ENCODE results near the gene CAPZB. TPM values are rescaled to one million over a fixed set of nuclear protein-coding genes. Genes with fewer than 3 reads are reported as not detected.

Gene CAPZB
- total RNA-seq, 3 donors from 2014 or later (not counting 1 experiment from before 2014, with no cell fraction given): 369 to 393 (median 375) TPM

- Mint-ChIP-seq H3K4me3 (no peak overlapping the region), H3K27ac (peak overlapping the region; percentile 97 to 98), H3K4me1 (peaks cover 71 to 77% of the 10 kb centered on the region in 2 donors), H3K36me3 (no peaks in the 10 kb centered on the region), H3K27me3 (ENCODE audit: low read depth in 2 of 2) (no peaks in the 10 kb centered on the region), H3K9me3 (no peaks in the 10 kb centered on the region)
- Histone ChIP-seq H3K9me3 (ENCODE audit: control insufficient read depth, insufficient read depth, low read length) (no peaks in the 10 kb centered on the region), H3K4me1 (ENCODE audit: control insufficient read depth, insufficient read depth, low read length) (peaks cover 74% of the 10 kb centered on the region), H3K36me3 (ENCODE audit: control insufficient read depth, insufficient read depth, low read length) (peaks cover 20% of the 10 kb centered on the region), H3K27ac (ENCODE audit: low read length) (peak overlapping the region; percentile 97), H3K27me3 (ENCODE audit: control insufficient read depth, insufficient read depth, low read length) (no peaks in the 10 kb centered on the region), H3K4me3 (ENCODE audit: low read length) (no peak overlapping the region)
- 94% methylated on average over 11 of the region's 11 CpGs for WGBS (ENCODE audit: insufficient coverage)
- DNase-seq: no peak
- TF ChIP-seq, protein P1, sequence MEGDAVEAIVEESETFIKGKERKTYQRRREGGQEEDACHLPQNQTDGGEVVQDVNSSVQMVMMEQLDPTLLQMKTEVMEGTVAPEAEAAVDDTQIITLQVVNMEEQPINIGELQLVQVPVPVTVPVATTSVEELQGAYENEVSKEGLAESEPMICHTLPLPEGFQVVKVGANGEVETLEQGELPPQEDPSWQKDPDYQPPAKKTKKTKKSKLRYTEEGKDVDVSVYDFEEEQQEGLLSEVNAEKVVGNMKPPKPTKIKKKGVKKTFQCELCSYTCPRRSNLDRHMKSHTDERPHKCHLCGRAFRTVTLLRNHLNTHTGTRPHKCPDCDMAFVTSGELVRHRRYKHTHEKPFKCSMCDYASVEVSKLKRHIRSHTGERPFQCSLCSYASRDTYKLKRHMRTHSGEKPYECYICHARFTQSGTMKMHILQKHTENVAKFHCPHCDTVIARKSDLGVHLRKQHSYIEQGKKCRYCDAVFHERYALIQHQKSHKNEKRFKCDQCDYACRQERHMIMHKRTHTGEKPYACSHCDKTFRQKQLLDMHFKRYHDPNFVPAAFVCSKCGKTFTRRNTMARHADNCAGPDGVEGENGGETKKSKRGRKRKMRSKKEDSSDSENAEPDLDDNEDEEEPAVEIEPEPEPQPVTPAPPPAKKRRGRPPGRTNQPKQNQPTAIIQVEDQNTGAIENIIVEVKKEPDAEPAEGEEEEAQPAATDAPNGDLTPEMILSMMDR (IDR thresholded peaks at IDR 0.05): no peak
- intact Hi-C loops (cut with micrococcal nuclease): loop anchor here (5.0 kb wide), 1 partner anchor 83 kb away; no protein-coding TSS in a partner anchor
- ATAC-seq: no peak
Observed at GRCh38 chr1:19475296-19475695, 10.0 kb downstream of the CAPZB start.

DNA sequence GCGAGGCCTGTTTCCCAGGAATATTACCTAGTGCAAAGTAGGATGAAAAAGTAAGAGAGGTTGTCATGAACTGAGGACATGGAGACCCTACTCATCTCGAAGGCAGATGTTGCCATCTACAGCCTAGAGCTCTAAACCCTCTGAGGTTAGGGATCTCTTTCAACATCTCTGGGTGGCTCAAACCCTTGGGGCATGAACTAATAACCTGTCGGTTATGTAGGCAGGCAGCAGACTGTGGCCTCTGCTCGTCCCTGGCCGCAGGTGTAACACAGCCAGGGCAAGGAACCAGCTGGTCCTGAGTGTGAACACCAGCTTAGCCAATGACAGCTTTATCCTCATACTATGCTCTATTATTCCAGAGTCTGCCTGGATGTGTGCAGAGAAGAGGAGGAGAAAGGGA, 13.2 kb downstream of the CAPZB start:
- WGBS (ENCODE audit: insufficient coverage): 70% methylated on average over 5 of the region's 5 CpGs
- intact Hi-C loops (cut with micrococcal nuclease): no loop called here
- no peak overlapping the region for H3K27ac ChIP-seq (ENCODE audit: low read length)
- no peaks in the 10 kb centered on the region for H3K27me3 Mint-ChIP-seq (ENCODE audit: low read depth in 2 of 2)
- ATAC-seq: no peak
- peaks cover 74% of the 10 kb centered on the region for H3K4me1 ChIP-seq (ENCODE audit: control insufficient read depth, insufficient read depth, low read length)
- no peaks in the 10 kb centered on the region for H3K27me3 ChIP-seq (ENCODE audit: control insufficient read depth, insufficient read depth, low read length)
- TF ChIP-seq, protein P1 (IDR thresholded peaks at IDR 0.05): no peak
- H3K27ac Mint-ChIP-seq: peak overlapping the region; percentile 53 to 54
- H3K36me3 Mint-ChIP-seq: no peaks in the 10 kb centered on the region
- H3K36me3 ChIP-seq (ENCODE audit: control insufficient read depth, insufficient read depth, low read length): peaks cover 21% of the 10 kb centered on the region
- H3K9me3 Mint-ChIP-seq: no peaks in the 10 kb centered on the region
- no peak for DNase-seq
- H3K4me3 ChIP-seq (ENCODE audit: low read length): no peak overlapping the region
- no peak overlapping the region for H3K4me3 Mint-ChIP-seq
- no peaks in the 10 kb centered on the region for H3K9me3 ChIP-seq (ENCODE audit: control insufficient read depth, insufficient read depth, low read length)
- H3K4me1 Mint-ChIP-seq: peaks cover 70 to 78% of the 10 kb centered on the region in 2 donors

DNA sequence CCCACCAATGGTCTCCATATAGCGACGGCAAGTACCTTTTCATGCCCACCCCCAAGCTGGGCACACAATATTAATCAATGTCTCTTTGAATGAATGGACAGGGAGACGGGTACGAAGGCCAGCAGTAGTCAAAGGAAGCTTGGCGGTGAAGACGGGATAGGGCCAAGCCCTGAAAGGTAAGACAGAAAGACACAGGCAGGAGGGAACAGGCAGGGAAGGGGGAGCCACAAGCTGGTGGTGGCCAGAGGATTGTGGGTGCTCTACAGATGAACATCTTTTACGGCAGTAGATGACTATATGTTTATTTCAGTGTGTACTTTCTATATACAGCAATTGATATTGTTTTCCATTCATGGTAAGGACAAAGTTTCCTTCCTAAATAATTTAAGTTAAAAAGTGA, 16.3 kb downstream of the CAPZB start:
- H3K4me3 Mint-ChIP-seq: peak overlapping the region; percentile 80
- H3K27me3 Mint-ChIP-seq (ENCODE audit: low read depth in 2 of 2): no peaks in the 10 kb centered on the region
- H3K4me1 Mint-ChIP-seq: peaks cover 63 to 69% of the 10 kb centered on the region in 2 donors
- Histone ChIP-seq H3K27ac (ENCODE audit: low read length) (peak overlapping the region; percentile 70), H3K4me1 (ENCODE audit: control insufficient read depth, insufficient read depth, low read length) (peaks cover 70% of the 10 kb centered on the region), H3K27me3 (ENCODE audit: control insufficient read depth, insufficient read depth, low read length) (no peaks in the 10 kb centered on the region), H3K36me3 (ENCODE audit: control insufficient read depth, insufficient read depth, low read length) (peaks cover 23% of the 10 kb centered on the region), H3K9me3 (ENCODE audit: control insufficient read depth, insufficient read depth, low read length) (no peaks in the 10 kb centered on the region), H3K4me3 (ENCODE audit: low read length) (peak overlapping the region; percentile 4)
- intact Hi-C loops (cut with micrococcal nuclease): no loop called here
- H3K36me3 Mint-ChIP-seq: no peaks in the 10 kb centered on the region
- no peaks in the 10 kb centered on the region for H3K9me3 Mint-ChIP-seq
- H3K27ac Mint-ChIP-seq: peak overlapping the region; percentile 90 to 91
- DNase-seq: peak in 1 of 2 donors; percentile 33
- WGBS (ENCODE audit: insufficient coverage): 88% methylated on average over 6 of the region's 7 CpGs
- no peak for ATAC-seq
- TF ChIP-seq, protein P1 (IDR thresholded peaks at IDR 0.05): no peak

DNA sequence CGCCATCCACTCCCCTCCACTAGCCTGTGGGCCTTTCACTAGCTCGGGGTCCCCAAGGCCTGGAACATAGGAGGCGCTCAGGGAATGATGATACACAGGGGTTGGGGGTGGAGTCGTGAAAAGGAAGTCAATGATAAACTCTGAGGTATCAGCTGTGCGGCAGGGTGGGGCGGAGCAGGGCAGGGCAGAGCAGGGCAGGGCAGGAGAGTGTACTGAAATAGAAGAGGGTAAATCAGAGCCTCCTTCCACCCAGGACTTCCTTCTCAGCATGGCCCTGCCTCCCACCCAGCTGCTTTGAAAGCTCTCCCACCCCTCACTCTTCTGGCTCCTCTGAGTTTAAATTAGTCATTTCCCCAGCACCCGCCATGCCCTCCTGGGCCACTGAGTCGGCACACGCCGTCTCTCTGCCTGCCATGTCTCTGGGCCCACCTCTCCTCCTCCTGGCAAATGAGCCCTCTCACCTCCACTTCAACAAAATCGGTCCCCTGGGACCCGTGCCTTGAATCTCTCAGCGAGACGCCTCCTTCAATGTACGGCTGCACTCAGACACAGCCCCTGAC, 16.9 kb downstream of the CAPZB start:
- peaks cover 68 to 74% of the 10 kb centered on the region in 2 donors for H3K4me1 Mint-ChIP-seq
- H3K4me3 Mint-ChIP-seq: peak overlapping the region; percentile 80
- WGBS (ENCODE audit: insufficient coverage): 49% methylated on average over 13 of the region's 15 CpGs
- Histone ChIP-seq H3K27me3 (ENCODE audit: control insufficient read depth, insufficient read depth, low read length) (no peaks in the 10 kb centered on the region), H3K4me1 (ENCODE audit: control insufficient read depth, insufficient read depth, low read length) (peaks cover 73% of the 10 kb centered on the region), H3K27ac (ENCODE audit: low read length) (peak overlapping the region; percentile 70), H3K9me3 (ENCODE audit: control insufficient read depth, insufficient read depth, low read length) (no peaks in the 10 kb centered on the region), H3K36me3 (ENCODE audit: control insufficient read depth, insufficient read depth, low read length) (peaks cover 23% of the 10 kb centered on the region), H3K4me3 (ENCODE audit: low read length) (peak overlapping the region; percentile 4)
- H3K27ac Mint-ChIP-seq: peak overlapping the region; percentile 90 to 91
- TF ChIP-seq, protein P1 (IDR thresholded peaks at IDR 0.05): no peak
- intact Hi-C loops (cut with micrococcal nuclease): no loop called here
- DNase-seq: peak in 1 of 2 donors; percentile 81
- H3K9me3 Mint-ChIP-seq: no peaks in the 10 kb centered on the region
- ATAC-seq: peak; percentile 77 to 85 (median 79)
- no peaks in the 10 kb centered on the region for H3K27me3 Mint-ChIP-seq (ENCODE audit: low read depth in 2 of 2)
- no peaks in the 10 kb centered on the region for H3K36me3 Mint-ChIP-seq
